RWPE2 (cell line): Measurements from ENCODE around the gene EXOSC3.
"Not testable (repeated sequence)": the region's sequence is repeated elsewhere in the genome, so short reads cannot be mapped to it uniquely, and the experiment has no call there.

Experiments used
- ATAC-seq: fragments of 200-7000 bp; cut with Tn5 transposase; 3 replicates; pipeline ENCODE4 v1.9.1; 2021; ENCODE audit warnings: low read depth
- DNase-seq: peaks from one replicate; pipeline ENCODE4 v3.0.0-alpha.2; 2020; ENCODE audit warnings: low spot score
- H3K27ac ChIP-seq: fragments of 450-650 bp; 2 replicates; pipeline ENCODE4 v1.5.1; 2017; ENCODE audit warnings: mild to moderate bottlenecking; ENCODE audit not compliant: poor library complexity, severe bottlenecking
- H3K27me3 ChIP-seq: fragments of 250-450 bp; sonication (Bioruptor Pico); 2 replicates; pipeline ENCODE4 v1.5.1; 2021; ENCODE audit warnings: mild to moderate bottlenecking, moderate library complexity; ENCODE audit not compliant: insufficient read depth, poor library complexity, severe bottlenecking
- H3K36me3 ChIP-seq: fragments of 250-450 bp; sonication (Bioruptor Pico); 2 replicates; pipeline ENCODE4 v1.5.1; 2020; ENCODE audit warnings: low read depth, mild to moderate bottlenecking, moderate library complexity
- H3K4me1 ChIP-seq: fragments of 250-450 bp; sonication (Bioruptor Pico); 2 replicates; pipeline ENCODE4 v1.5.1; 2021; ENCODE audit warnings: mild to moderate bottlenecking, moderate library complexity; ENCODE audit not compliant: insufficient read depth, poor library complexity, severe bottlenecking
- H3K4me3 ChIP-seq: fragments of 250-450 bp; sonication (Bioruptor Pico); 2 replicates; pipeline ENCODE4 v1.5.1; 2021; ENCODE audit warnings: mild to moderate bottlenecking, moderate library complexity; ENCODE audit not compliant: severe bottlenecking
- H3K9me3 ChIP-seq: fragments of 250-450 bp; sonication (Bioruptor Pico); 2 replicates; pipeline ENCODE4 v1.5.1; 2021; ENCODE audit warnings: mild to moderate bottlenecking, moderate library complexity; ENCODE audit not compliant: severe bottlenecking
- CTCF ChIP-seq: fragments of 450-650 bp; IDR thresholded peaks from one replicate; pipeline ENCODE4 v1.5.1; 2017; ENCODE audit warnings: mild to moderate bottlenecking, moderate library complexity; ENCODE audit not compliant: poor library complexity, severe bottlenecking

EXOSC3 gene

DNA sequence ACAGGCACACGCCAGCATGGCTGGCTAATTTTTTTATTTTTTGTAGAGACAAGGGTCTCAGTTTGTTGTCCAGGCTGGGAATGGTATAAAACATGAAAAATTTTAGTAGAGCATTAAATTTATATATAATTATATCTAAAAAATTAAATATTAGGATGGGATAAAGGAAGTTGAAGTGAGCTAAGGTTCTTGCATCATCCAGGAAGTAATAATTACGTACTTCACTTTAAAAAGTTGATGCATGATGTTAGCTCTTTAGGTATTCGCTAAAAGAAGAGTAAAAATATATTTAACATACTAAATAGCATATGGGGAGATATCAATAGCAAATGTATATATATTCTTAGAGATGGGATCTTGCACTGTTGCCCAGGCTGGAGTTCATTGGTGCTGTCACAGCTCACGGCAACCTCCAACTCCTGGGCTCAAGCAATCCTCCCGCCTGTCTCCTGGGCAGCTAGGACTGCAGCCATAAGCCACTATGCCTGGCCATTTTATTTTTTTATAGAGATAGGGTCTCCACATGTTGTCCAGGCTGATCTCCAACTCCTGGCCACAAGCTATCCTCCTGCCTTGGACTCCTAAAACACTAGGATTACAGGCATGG, 28.0 kb upstream of the EXOSC3 start:
- ATAC-seq (no peak), DNase-seq (no peak)
- no peak for TF ChIP-seq CTCF
- no peaks in the 10 kb centered on the region for H3K4me1 ChIP-seq
- no peaks in the 10 kb centered on the region for H3K9me3 ChIP-seq
- peaks cover 10% of the 10 kb centered on the region for H3K36me3 ChIP-seq
- H3K27me3 ChIP-seq: no peaks in the 10 kb centered on the region
- no peak overlapping the region for H3K27ac ChIP-seq
- H3K4me3 ChIP-seq: no peak overlapping the region

DNA sequence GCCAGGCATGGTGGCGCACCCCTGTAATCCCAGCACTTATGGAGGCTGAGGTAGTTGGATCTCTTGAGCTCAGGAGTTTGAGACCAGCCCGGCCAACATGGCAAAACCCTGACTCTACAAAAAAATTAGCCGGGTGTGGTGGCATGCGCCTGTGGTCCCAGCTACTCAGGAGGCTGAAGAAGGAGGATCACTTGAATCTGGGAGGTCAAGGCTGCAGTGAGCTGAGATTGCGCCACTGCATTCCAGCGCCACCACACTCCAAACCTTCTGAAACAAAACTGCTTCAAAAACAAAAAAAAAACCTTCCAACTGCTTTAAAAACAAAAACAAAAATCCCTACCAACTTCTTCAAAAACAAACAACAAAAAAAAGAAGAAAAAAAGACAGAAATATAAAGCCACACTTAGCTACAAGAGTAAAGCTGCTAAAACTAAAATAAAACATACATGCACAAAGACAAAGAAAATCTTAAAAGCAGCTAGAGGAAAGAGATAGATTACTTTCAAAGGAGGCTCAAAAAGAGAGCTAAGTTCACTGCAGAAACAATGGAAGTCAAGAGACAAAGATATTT, 27.1 kb upstream of the EXOSC3 start:
- Histone ChIP-seq H3K36me3 (peaks cover 15% of the 10 kb centered on the region), H3K27me3 (no peaks in the 10 kb centered on the region), H3K9me3 (no peaks in the 10 kb centered on the region), H3K4me1 (no peaks in the 10 kb centered on the region), H3K27ac (no peak overlapping the region), H3K4me3 (no peak overlapping the region)
- TF ChIP-seq CTCF: no peak
- no peak for DNase-seq
- ATAC-seq: no peak

DNA sequence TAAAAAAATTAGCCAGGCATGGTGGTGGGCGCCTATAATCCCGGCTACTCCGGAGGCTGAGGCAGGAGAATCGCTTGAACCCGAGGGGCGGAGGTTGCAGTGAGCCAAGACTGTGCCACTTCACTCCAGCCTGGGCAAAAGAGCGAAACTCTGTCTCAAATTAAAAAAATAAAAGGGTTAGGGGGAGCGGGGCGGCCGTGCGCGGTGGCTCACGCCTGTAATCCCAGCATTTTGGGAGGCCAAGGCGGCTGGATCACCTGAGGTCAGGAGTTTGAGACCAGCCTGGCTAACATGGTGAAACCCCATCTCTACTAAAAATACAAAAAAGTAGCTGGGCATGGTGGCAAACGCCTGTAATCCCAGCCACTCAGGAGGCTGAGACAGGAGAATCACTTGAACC, 24.8 kb upstream of the EXOSC3 start:
- not testable (repeated sequence) for H3K27ac ChIP-seq, H3K4me1 ChIP-seq, DNase-seq, H3K27me3 ChIP-seq, H3K4me3 ChIP-seq, H3K9me3 ChIP-seq, ATAC-seq
- H3K36me3 ChIP-seq: peaks cover 25% of the 10 kb centered on the region

GRCh38 chr9:37806271-37806670, 21.4 kb upstream of the EXOSC3 start:
- H3K9me3 ChIP-seq: no peaks in the 10 kb centered on the region
- DNase-seq: no peak
- no peak overlapping the region for H3K4me3 ChIP-seq
- no peaks in the 10 kb centered on the region for H3K27me3 ChIP-seq
- H3K27ac ChIP-seq: no peak overlapping the region
- peaks cover 8% of the 10 kb centered on the region for H3K4me1 ChIP-seq
- TF ChIP-seq CTCF: no peak
- peaks cover 30% of the 10 kb centered on the region for H3K36me3 ChIP-seq
- ATAC-seq: 0 out of 3 replicates have a peak, but pooled peaks have one; percentile 16

DNA sequence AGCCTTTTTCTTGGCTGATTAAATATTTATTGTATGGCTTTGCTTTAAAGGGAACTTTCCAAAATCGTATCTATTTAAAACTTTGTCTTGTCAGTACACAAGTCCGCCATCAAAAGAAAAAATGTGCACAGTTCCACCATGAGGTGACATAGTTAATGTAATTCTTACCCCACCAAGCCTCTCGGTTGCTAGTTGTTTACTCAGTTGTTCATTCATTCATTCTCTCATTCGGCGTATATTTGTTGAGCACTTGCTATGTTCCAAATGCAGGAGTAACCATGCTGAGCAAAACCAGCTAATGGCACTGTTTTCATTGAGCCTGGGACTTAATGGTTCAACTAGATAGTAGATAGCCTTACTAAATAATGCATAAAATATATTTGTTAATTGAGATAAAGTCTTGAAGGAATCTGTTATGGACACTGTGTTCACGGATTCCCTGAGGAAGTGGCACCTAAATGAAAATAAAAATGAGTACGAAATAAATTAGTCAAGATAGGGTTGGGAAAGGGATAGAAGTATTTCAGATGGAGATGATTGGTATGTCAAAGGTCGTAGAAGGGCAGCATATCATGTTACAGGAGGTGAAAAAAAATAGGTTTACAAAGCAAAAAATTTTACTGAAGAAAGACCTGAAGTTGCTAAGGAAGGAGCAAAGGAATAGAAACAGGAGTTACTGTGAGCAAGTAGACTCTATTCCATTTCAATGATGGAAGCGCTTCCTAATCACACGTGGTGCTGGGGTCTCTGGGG, 17.3 kb upstream of the EXOSC3 start:
- DNase-seq (no peak), ATAC-seq (no peak)
- no peak for TF ChIP-seq CTCF
- Histone ChIP-seq H3K9me3 (no peaks in the 10 kb centered on the region), H3K4me3 (peak overlapping the region; percentile 91), H3K4me1 (peaks cover 8% of the 10 kb centered on the region), H3K27me3 (no peaks in the 10 kb centered on the region), H3K36me3 (peaks cover 23% of the 10 kb centered on the region; the same call in 1 of the 2 replicates), H3K27ac (peak overlapping the region; percentile 64)
